Smooth muscle cell (in vitro differentiated cells): ENCODE measurements around the gene KIF11. TPM values are rescaled to one million over a fixed set of nuclear protein-coding genes. Genes with fewer than 3 reads are reported as not detected.

ENCODE experiments used
- DNase-seq: peaks from one replicate; lab custom pipeline; 2025; ENCODE audit not compliant: unreplicated experiment; lab: John Stamatoyannopoulos, UW
- H2AFZ ChIP-seq: fragments of 200-600 bp; sonication (generic); 2 replicates; pipeline ENCODE4 v1.6.0; 2016; ENCODE audit warnings: antibody characterized with exemption, low read depth, mild to moderate bottlenecking
- H3F3A ChIP-seq: fragments of 200-600 bp; sonication (generic); 2 replicates; pipeline ENCODE4 v1.6.0; 2017; ENCODE audit warnings: antibody characterized with exemption, low read depth
- H3K27ac ChIP-seq: fragments of 200-600 bp; sonication (generic); 2 replicates; pipeline ENCODE4 v1.5.1; 2016; ENCODE audit warnings: low read depth, mild to moderate bottlenecking
- H3K27me3 ChIP-seq: fragments of 200-600 bp; sonication (generic); 2 replicates; pipeline ENCODE4 v1.6.1; 2016; ENCODE audit warnings: low read depth, mild to moderate bottlenecking
- H3K36me3 ChIP-seq: fragments of 200-600 bp; sonication (generic); 2 replicates; pipeline ENCODE4 v1.5.1; 2016; ENCODE audit warnings: low read depth
- H3K4me1 ChIP-seq: fragments of 200-600 bp; sonication (generic); 2 replicates; pipeline ENCODE4 v1.5.1; 2016; ENCODE audit warnings: low read depth
- H3K4me2 ChIP-seq: fragments of 200-600 bp; sonication (generic); 2 replicates; pipeline ENCODE4 v1.6.0; 2016; ENCODE audit warnings: mild to moderate bottlenecking
- H3K4me3 ChIP-seq: fragments of 200-600 bp; sonication (generic); 2 replicates; pipeline ENCODE4 v1.5.1; 2016; ENCODE audit warnings: mild to moderate bottlenecking
- H3K79me2 ChIP-seq: fragments of 200-600 bp; sonication (generic); 2 replicates; pipeline ENCODE4 v1.6.0; 2016; ENCODE audit warnings: low read depth, mild to moderate bottlenecking
- H3K9ac ChIP-seq: fragments of 200-600 bp; sonication (generic); 2 replicates; pipeline ENCODE4 v1.6.0; 2016; ENCODE audit warnings: low read depth
- H3K9me3 ChIP-seq: fragments of 200-600 bp; sonication (generic); replicated peaks from 2 replicates; pipeline ENCODE4 v1.5.1; 2016; ENCODE audit warnings: low read depth
- H4K20me1 ChIP-seq: fragments of 200-600 bp; sonication (generic); 2 replicates; pipeline ENCODE4 v1.6.0; 2016; ENCODE audit warnings: low read depth
- CTCF ChIP-seq: fragments of 200-600 bp; sonication (generic); IDR thresholded peaks from 2 replicates; pipeline ENCODE4 v1.5.1; 2017; ENCODE audit warnings: borderline replicate concordance, mild to moderate bottlenecking, antibody characterized with exemption; ENCODE audit not compliant: insufficient read depth, poor library complexity, severe bottlenecking
- WGBS: methylation state at CpG from one replicate; pipeline ENCODE4 v1.1.7; 2016; ENCODE audit warnings: low lambda C conversion rate; 5-methylcytosine and 5-hydroxymethylcytosine counted together
- polyA plus RNA-seq: library from polyadenylated mRNA; unstranded; fragments of >200 nt; fragmentation: Nextera tagmentation; extraction: Ambion mirVana; gene quantifications from 2 replicates; pipeline ENCODE4 v1.2.1, GENCODE V29; 2016
- total RNA-seq: library from RNA; depleted of rRNA; stranded (reverse); fragments of >200 nt; gene quantifications from 2 replicates; pipeline ENCODE4 v1.2.3, GENCODE V29; 2014

KIF11 gene
- total and polyA plus RNA-seq, 2 experiments from 2014 or later, result 6.0 to 9.1 TPM

GRCh38 chr10:92547676-92548075, 45.3 kb upstream of the KIF11 start:
- no peak for TF ChIP-seq CTCF
- Histone ChIP-seq H3K4me1 (no peaks in the 10 kb centered on the region), H3K9ac (no peak overlapping the region), H3K27me3 (no peaks in the 10 kb centered on the region), H3K4me3 (no peak overlapping the region), H2AFZ (no peak overlapping the region), H3K9me3 (no peaks in the 10 kb centered on the region), H3K79me2 (peaks cover 19% of the 10 kb centered on the region), H3K4me2 (no peak overlapping the region), H4K20me1 (peaks cover 51% of the 10 kb centered on the region), H3K36me3 (no peaks in the 10 kb centered on the region), H3F3A (peaks cover 6% of the 10 kb centered on the region), H3K27ac (no peak overlapping the region)
- WGBS, result 87% methylated on average over 4 of the region's 4 CpGs
- DNase-seq, result no peak

GRCh38 chr10:92550924-92551323, 42.0 kb upstream of the KIF11 start:
- Histone ChIP-seq H3K4me2 (no peak overlapping the region), H2AFZ (no peak overlapping the region), H3K4me1 (no peaks in the 10 kb centered on the region), H4K20me1 (peaks cover 20% of the 10 kb centered on the region), H3K9me3 (no peaks in the 10 kb centered on the region), H3F3A (no peaks in the 10 kb centered on the region), H3K4me3 (no peak overlapping the region), H3K79me2 (peaks cover 20% of the 10 kb centered on the region), H3K27me3 (no peaks in the 10 kb centered on the region), H3K9ac (no peak overlapping the region), H3K27ac (no peak overlapping the region), H3K36me3 (peaks cover 9% of the 10 kb centered on the region)
- WGBS, result 74% methylated on average over 2 of the region's 2 CpGs
- no peak for TF ChIP-seq CTCF
- DNase-seq, result no peak

- peaks cover 9% of the 10 kb centered on the region for H3K36me3 ChIP-seq
- no peaks in the 10 kb centered on the region for H3K4me1 ChIP-seq
- H3K27ac ChIP-seq, result no peak overlapping the region
- no peaks in the 10 kb centered on the region for H3K27me3 ChIP-seq
- no peak overlapping the region for H3K9ac ChIP-seq
- no peaks in the 10 kb centered on the region for H3K9me3 ChIP-seq
- DNase-seq, result no peak
- H3K4me3 ChIP-seq, result no peak overlapping the region
- no peak overlapping the region for H3K4me2 ChIP-seq
- WGBS, result 93% methylated on average over 5 of the region's 5 CpGs
- no peaks in the 10 kb centered on the region for H3F3A ChIP-seq
- peaks cover 15% of the 10 kb centered on the region for H3K79me2 ChIP-seq
- no peak overlapping the region for H2AFZ ChIP-seq
- TF ChIP-seq CTCF, result no peak
- H4K20me1 ChIP-seq, result peaks cover 12% of the 10 kb centered on the region
Observed at GRCh38 chr10:92552310-92552709, 40.6 kb upstream of the KIF11 start.

GRCh38 chr10:92553959-92554358, 39.0 kb upstream of the KIF11 start:
- Histone ChIP-seq H3K4me2 (no peak overlapping the region), H3K36me3 (peaks cover 10% of the 10 kb centered on the region), H4K20me1 (peaks cover 5% of the 10 kb centered on the region), H2AFZ (no peak overlapping the region), H3K9me3 (no peaks in the 10 kb centered on the region), H3K27me3 (no peaks in the 10 kb centered on the region), H3K79me2 (peaks cover 20% of the 10 kb centered on the region), H3K4me3 (no peak overlapping the region), H3K27ac (no peak overlapping the region), H3K4me1 (no peaks in the 10 kb centered on the region), H3K9ac (no peak overlapping the region), H3F3A (no peaks in the 10 kb centered on the region)
- TF ChIP-seq CTCF, result no peak
- WGBS, result 100% methylated on average over 2 of the region's 2 CpGs
- DNase-seq, result no peak
